Uterus (tissue), 4 donors: ENCODE results near the gene AMH. TPM values are rescaled to one million over a fixed set of nuclear protein-coding genes. Genes with fewer than 3 reads are reported as not detected.

ENCODE experiments used
- DNase-seq, 2 donors: peaks; one replicate each; pipeline ENCODE4 v3.0.0-alpha.2; 2019 to 2020
- H3K27ac ChIP-seq, 2 donors: fragments of 200-600 bp; sonication (generic); 1 replicate in 1 of 2; 2 replicates in 1 of 2; pipeline ENCODE4 v1.5.1; 2016 to 2018
- H3K27me3 ChIP-seq, 2 donors: fragments of 200-600 bp; sonication (generic); one replicate each; pipeline ENCODE4 v1.5.1; 2018 to 2019; ENCODE audit warnings: control low read depth in 1 of 2
- H3K36me3 ChIP-seq, 2 donors: fragments of 200-600 bp; sonication (generic); one replicate each; pipeline ENCODE4 v1.5.1; 2019; ENCODE audit warnings: control low read depth in 1 of 2
- H3K4me1 ChIP-seq, 2 donors: fragments of 200-600 bp; sonication (generic); one replicate each; pipeline ENCODE4 v1.5.1; 2018 to 2019; ENCODE audit warnings: control low read depth in 1 of 2
- H3K4me3 ChIP-seq, 2 donors: fragments of 200-600 bp; sonication (generic); 1 replicate in 1 of 2; 2 replicates in 1 of 2; pipeline ENCODE4 v1.5.1; 2018 to 2019; ENCODE audit warnings: mild to moderate bottlenecking in 1 of 2
- H3K9me3 ChIP-seq, 2 donors: fragments of 200-600 bp; sonication (generic); one replicate each; pipeline ENCODE4 v1.5.1; 2019; ENCODE audit warnings: control low read depth in 1 of 2
- POLR2A ChIP-seq, 2 donors: fragments of 450-650 bp; IDR thresholded peaks; one replicate each; pipeline ENCODE4 v1.6.1; 2016; ENCODE audit warnings: antibody characterized with exemption in 2 of 2, mild to moderate bottlenecking in 1 of 2, moderate library complexity in 1 of 2
- intact Hi-C: fragments of 100-400 bp; cut with DNase I; formaldehyde crosslinking; loops from one replicate; pipeline ENCODE4 v1.15.1; 2023; ENCODE audit warnings: low total_unique reads
- total RNA-seq, 4 donors: library from RNA; depleted of rRNA in 3 of 4; stranded (reverse); fragments of >200 nt in 3 of 4; gene quantifications; one replicate each; pipeline versions ENCODE4 v1.1.0 to v1.2.4, GENCODE V29; 2014 to 2023
- TF ChIP-seq, protein P1 (sequence below), 4 experiments: fragments of 200-600 bp in 2 of 4; fragments of 450-650 bp in 2 of 4; sonication (generic) in 2 of 4; IDR thresholded peaks; one replicate each; pipeline ENCODE4 v1.5.1; 2016 to 2019; ENCODE audit warnings: antibody characterized with exemption in 4 of 4, mild to moderate bottlenecking in 2 of 4, moderate library complexity in 1 of 4
- donor health status: DM: yes; HTN: yes; CAD: no.

AMH gene
- total RNA-seq, 4 donors from 2014 or later: 0.35 to 3.5 TPM; not detected in 2

DNA sequence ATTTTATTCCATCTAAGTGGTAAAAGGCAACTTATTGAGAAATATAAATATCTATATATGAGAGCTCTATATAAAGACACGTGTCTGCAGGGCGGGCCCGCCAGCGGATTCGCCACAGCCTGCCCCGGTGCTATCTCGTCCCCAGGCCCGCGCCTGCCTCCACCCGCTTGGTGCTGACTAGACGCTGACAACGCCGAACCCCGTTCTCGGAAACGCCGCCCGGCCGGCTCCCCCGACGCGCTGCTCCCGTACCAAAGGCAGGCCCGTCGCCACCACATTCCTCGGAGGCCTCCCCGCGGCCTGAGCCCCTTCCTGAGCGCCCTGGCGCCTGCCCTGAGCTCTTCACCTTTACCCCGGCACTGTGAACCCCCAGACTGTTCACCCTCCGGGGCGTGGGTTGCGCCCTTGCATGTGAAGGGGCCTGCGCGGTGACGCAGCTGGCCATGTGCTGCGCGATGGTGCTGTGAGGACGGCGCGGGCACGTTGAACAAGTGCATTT is 19.0 kb upstream of the AMH start:
- DNase-seq: no peak
- Histone ChIP-seq H3K36me3 (no peaks in the 10 kb centered on the region), H3K4me3 (no peak overlapping the region), H3K27ac (no peak overlapping the region), H3K27me3 (no peaks in the 10 kb centered on the region), H3K4me1 (peaks cover 0 to 7% of the 10 kb centered on the region in 2 donors), H3K9me3 (no peaks in the 10 kb centered on the region)
- TF ChIP-seq POLR2A (IDR thresholded peaks at IDR 0.05): no peak
- intact Hi-C loops: no loop called here

DNA sequence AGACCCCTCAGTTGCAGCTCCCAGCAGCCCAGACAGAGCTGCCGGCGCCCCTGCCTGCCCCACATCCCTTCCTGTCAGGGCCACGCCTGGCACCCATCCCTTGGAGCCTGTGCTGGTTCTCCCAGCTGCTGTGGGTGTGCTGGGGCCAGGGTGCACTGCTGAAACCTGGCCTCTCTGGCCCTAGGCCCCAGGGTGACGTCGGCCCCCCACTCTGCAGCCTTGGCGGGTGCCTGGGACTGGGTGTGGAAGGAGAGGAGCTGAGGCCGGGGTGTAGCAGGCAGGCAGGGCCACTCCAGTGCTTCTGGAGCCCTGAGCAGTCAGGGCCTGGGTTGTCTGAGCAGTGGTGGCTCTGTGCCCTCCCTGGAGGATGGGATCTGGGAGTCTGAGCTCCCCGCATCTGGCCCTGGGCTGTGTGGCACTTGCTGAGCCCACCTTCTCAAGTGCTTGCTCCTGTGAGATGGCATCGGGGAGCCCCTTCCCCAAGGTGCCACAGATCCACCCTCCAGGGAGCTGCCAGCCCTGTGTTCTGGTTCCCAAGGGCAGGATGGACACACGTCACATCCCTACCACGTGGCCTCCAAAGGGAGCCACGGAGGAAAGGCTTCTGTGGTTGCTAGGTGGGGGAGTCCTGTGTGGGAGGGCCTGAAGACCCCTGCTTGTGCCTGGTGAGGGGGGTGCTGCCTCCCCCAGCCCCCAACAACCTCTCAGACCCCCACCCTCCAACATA is 18.2 kb upstream of the AMH start:
- Histone ChIP-seq H3K4me3 (no peak overlapping the region), H3K36me3 (no peaks in the 10 kb centered on the region), H3K4me1 (peaks cover 0 to 10% of the 10 kb centered on the region in 2 donors), H3K9me3 (no peaks in the 10 kb centered on the region), H3K27ac (no peak overlapping the region), H3K27me3 (no peaks in the 10 kb centered on the region)
- TF ChIP-seq POLR2A (IDR thresholded peaks at IDR 0.05): no peak
- TF ChIP-seq, protein P1, sequence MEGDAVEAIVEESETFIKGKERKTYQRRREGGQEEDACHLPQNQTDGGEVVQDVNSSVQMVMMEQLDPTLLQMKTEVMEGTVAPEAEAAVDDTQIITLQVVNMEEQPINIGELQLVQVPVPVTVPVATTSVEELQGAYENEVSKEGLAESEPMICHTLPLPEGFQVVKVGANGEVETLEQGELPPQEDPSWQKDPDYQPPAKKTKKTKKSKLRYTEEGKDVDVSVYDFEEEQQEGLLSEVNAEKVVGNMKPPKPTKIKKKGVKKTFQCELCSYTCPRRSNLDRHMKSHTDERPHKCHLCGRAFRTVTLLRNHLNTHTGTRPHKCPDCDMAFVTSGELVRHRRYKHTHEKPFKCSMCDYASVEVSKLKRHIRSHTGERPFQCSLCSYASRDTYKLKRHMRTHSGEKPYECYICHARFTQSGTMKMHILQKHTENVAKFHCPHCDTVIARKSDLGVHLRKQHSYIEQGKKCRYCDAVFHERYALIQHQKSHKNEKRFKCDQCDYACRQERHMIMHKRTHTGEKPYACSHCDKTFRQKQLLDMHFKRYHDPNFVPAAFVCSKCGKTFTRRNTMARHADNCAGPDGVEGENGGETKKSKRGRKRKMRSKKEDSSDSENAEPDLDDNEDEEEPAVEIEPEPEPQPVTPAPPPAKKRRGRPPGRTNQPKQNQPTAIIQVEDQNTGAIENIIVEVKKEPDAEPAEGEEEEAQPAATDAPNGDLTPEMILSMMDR (IDR thresholded peaks at IDR 0.05): no peak
- DNase-seq: no peak
- intact Hi-C loops: no loop called here

DNA sequence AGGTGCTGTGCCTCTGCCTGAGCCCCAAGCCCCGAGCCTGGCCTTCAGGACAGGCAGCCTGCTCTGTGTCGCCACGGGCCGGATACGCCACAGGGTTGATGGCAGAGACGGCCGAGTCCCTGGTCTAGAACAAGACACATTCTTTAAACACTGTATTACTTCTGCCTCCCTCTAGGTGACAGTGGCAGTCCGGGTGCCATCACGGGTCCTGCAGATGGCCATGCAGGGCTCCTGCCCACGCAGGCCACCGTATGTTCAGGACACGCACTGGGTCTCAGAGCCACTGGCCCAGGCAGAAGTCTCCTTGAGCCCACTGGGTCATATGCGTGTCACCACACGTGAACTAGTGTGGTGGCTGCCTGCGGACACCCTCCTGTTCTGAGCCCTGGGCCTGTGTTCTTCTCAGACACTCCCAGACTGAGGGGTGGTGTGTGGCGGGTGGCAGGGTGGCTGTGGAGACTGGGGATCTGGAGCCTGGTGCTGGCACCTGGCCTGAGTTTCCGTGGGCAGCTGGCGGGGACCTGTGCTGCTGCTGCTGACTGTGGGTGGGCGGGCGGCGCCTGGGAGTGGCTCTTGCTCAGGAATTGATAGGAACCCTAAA is 17.4 kb upstream of the AMH start:
- TF ChIP-seq, protein P1 (IDR thresholded peaks at IDR 0.05): no peak
- TF ChIP-seq POLR2A (IDR thresholded peaks at IDR 0.05): no peak
- Histone ChIP-seq H3K4me3 (no peak overlapping the region), H3K27ac (no peak overlapping the region), H3K4me1 (peaks cover 0 to 10% of the 10 kb centered on the region in 2 donors), H3K27me3 (no peaks in the 10 kb centered on the region), H3K9me3 (no peaks in the 10 kb centered on the region), H3K36me3 (no peaks in the 10 kb centered on the region)
- no peak for DNase-seq
- intact Hi-C loops: no loop called here

DNA sequence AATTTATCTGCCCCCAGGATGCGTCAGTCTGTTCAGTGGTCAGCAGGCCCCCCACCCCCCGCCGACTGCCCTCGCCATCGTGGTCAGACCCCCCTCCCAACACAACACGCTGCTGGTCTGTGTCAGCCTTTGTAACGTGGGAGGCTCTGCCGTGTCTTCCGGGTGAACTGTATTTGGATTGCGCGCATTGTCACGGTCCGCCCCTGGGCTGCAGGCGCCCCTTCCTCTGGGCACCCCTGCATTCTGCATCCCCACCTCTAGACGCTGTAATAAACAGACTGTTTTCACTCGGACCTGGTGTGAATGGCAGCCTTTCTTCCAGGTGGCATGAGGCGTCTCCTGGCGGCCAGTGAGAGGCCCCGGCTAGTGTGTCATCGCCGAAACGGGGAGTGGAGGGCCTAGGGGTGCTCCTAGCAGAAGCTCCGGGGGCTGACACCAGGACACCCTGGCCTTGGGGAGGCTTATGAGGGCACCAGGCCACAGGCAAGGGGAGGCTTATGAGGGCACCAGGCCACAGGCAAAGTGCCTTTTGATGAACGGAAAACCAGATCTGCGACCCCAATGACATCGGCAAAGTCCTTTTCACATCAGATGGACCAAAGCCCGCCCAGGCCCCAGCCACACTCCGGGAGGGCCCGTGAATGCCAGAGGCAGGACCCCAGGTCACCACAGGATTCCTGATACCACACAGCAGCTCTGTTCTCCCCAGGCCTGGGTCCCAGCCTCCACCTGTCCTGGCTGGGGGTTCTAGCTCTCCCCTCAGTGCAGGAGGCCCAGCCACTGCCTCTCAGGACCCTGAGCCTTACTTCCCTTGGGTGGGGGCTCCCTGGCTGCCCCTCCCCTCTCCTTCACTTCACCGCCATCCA is 16.6 kb upstream of the AMH start:
- TF ChIP-seq POLR2A (IDR thresholded peaks at IDR 0.05): no peak
- TF ChIP-seq, protein P1 (IDR thresholded peaks at IDR 0.05): no peak
- Histone ChIP-seq H3K4me3 (no peak overlapping the region), H3K4me1 (peaks cover 0 to 13% of the 10 kb centered on the region in 2 donors), H3K27ac (no peak overlapping the region), H3K9me3 (no peaks in the 10 kb centered on the region), H3K36me3 (no peaks in the 10 kb centered on the region), H3K27me3 (no peaks in the 10 kb centered on the region)
- DNase-seq: no peak
- intact Hi-C loops: no loop called here

DNA sequence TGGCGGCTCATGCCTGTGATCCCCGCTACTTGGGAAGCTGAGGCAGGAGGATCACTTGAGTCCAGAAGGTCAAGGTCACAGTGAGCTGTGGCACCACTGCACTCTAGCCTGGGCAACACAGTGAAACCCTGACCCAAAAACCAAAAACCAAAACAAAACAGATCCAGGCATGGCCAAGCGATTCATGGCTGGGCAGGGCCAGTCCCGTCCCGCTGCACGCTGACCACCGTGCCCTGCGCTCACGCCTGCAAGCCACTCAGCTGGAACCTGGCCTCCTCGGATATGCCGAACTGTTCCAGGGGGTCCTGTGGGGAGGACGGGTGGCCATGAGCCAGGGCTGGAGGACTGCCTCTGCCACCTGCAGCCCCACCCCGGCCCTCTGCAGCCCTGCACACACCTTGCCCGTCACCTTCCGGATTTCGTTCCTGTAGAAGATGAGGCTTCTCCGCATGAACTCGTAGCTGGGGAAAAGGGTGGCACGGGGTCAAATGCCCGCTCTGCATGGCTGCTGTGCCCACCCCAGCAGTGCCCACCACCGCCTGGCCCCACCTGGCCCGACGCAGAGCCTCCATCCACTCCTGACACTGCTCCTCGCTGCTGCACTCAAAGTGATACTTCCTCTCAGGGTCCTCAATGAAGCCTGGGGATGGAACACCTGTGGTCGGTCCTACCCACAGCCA is 15.4 kb upstream of the AMH start:
- H3K9me3 ChIP-seq: no peaks in the 10 kb centered on the region
- H3K36me3 ChIP-seq: no peaks in the 10 kb centered on the region
- no peak for DNase-seq
- H3K4me3 ChIP-seq: no peak overlapping the region
- TF ChIP-seq POLR2A (IDR thresholded peaks at IDR 0.05): no peak
- TF ChIP-seq, protein P1 (IDR thresholded peaks at IDR 0.05): no peak
- no peaks in the 10 kb centered on the region for H3K27me3 ChIP-seq
- no peak overlapping the region for H3K27ac ChIP-seq
- H3K4me1 ChIP-seq: peaks cover 7 to 25% of the 10 kb centered on the region in 2 donors
- intact Hi-C loops: no loop called here
